Measurements from ENCODE around the gene MRPL53. TPM values are rescaled to one million over a fixed set of nuclear protein-coding genes. Genes with fewer than 3 reads are reported as not detected.

The MRPL53 gene
- total and polyA plus RNA-seq, 2 of the 13 experiments (the other 11 are each of a cell fraction or from before 2014, with no cell fraction given), result 34.3 to 51.9 TPM

- TF ChIP-seq REST (IDR thresholded peaks at IDR 0.05; ENCODE audit: borderline replicate concordance in 1 of 2, low read depth in 1 of 2, low read length in 2 of 2) (no peak), THAP9 (CRISPR knock-in tag; IDR thresholded peaks at IDR 0.05; ENCODE audit: borderline replicate concordance) (no peak), ZNF317 (CRISPR knock-in tag; IDR thresholded peaks at IDR 0.05) (no peak), CBX2 (IDR thresholded peaks at IDR 0.05; ENCODE audit: low read depth, low read length) (no peak), CBX2 (CRISPR knock-in tag; IDR thresholded peaks at IDR 0.05; ENCODE audit: low read depth) (no peak), ZBTB39 (CRISPR knock-in tag; IDR thresholded peaks at IDR 0.05) (no peak)
Observed at GRCh38 chr2:74498500-74499266, 26.2 kb upstream of the MRPL53 start (continued).

Data from HepG2 (cell line).